Right lobe of liver (tissue), 4 donors: ENCODE results near the gene CDC42EP4.

Experiments
- POLR2A ChIP-seq: fragments of 450-650 bp; IDR thresholded peaks from one replicate; pipeline ENCODE4 v1.6.1; 2017; ENCODE audit warnings: antibody characterized with exemption, mild to moderate bottlenecking
- TF ChIP-seq, protein P1 (sequence below), 4 donors: fragments of 200-600 bp in 3 of 4; fragments of 450-650 bp in 1 of 4; IDR thresholded peaks; one replicate each; pipeline versions ENCODE4 v1.5.1 to v1.8.0; 2016 to 2022; ENCODE audit warnings: antibody characterized with exemption in 4 of 4, mild to moderate bottlenecking in 2 of 4
- donor health status: DM: no; HTN: no; CAD: no.
- donor health status: DM: no; HTN: no; CAD: no.
- donor health status: DM: no; HTN: yes; CAD: no.

- TF ChIP-seq, protein P1, sequence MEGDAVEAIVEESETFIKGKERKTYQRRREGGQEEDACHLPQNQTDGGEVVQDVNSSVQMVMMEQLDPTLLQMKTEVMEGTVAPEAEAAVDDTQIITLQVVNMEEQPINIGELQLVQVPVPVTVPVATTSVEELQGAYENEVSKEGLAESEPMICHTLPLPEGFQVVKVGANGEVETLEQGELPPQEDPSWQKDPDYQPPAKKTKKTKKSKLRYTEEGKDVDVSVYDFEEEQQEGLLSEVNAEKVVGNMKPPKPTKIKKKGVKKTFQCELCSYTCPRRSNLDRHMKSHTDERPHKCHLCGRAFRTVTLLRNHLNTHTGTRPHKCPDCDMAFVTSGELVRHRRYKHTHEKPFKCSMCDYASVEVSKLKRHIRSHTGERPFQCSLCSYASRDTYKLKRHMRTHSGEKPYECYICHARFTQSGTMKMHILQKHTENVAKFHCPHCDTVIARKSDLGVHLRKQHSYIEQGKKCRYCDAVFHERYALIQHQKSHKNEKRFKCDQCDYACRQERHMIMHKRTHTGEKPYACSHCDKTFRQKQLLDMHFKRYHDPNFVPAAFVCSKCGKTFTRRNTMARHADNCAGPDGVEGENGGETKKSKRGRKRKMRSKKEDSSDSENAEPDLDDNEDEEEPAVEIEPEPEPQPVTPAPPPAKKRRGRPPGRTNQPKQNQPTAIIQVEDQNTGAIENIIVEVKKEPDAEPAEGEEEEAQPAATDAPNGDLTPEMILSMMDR (IDR thresholded peaks at IDR 0.05), result no peak
- TF ChIP-seq POLR2A, result no peak
These were observed 43.9 kb downstream of the CDC42EP4 start for GRCh38 chr17:73267648-73268537.
